Activated CD8-positive, alpha-beta memory T cell treated with anti-CD3 and anti-CD28 coated beads, Interleukin-2, amount 50 U/mL, for 24 hours (primary cell): ENCODE results near the gene ALG10.
A peak's percentile ranks its signal among the peaks of the same experiment; 100 is the strongest.
"Not testable (repeated sequence)": the region's sequence is repeated elsewhere in the genome, so short reads cannot be mapped to it uniquely, and the experiment has no call there.

ENCODE experiments used
- DNase-seq: peaks from one replicate; pipeline ENCODE4 v3.0.0-alpha.2; 2020; ENCODE audit errors: extremely low read depth

Gene ALG10

GRCh38 chr12:34022079-34022830, at the start of gene ALG10:
TSS of gene ALG10 (plus strand) at chr12:34022496. CDS start at chr12:34022600, 104 bp downstream.
- peak; percentile 94 for DNase-seq

GRCh38 chr12:33972884-33973283, 49.4 kb upstream of the ALG10 start:
- not testable (repeated sequence) for DNase-seq

- DNase-seq = no peak
Observed at GRCh38 chr12:33977887-33978286, 44.4 kb upstream of the ALG10 start.

- DNase-seq = no peak
Observed at GRCh38 chr12:33988197-33988805, 34.0 kb upstream of the ALG10 start.

- DNase-seq = no peak
Observed at GRCh38 chr12:33988913-33989312, 33.4 kb upstream of the ALG10 start.

- no peak for DNase-seq
Observed at GRCh38 chr12:33994857-33995808, 27.2 kb upstream of the ALG10 start.

- not testable (repeated sequence) for DNase-seq
Observed at GRCh38 chr12:34008835-34009234, 13.5 kb upstream of the ALG10 start.

GRCh38 chr12:34016361-34016760, 5.9 kb upstream of the ALG10 start:
- DNase-seq = no peak

- no peak for DNase-seq
Observed at GRCh38 chr12:34021071-34021470, 1.2 kb upstream of the ALG10 start.

- DNase-seq = not testable (repeated sequence)
Observed at GRCh38 chr12:34027661-34028060, 5.4 kb downstream of the ALG10 start.

- DNase-seq = no peak
Observed at GRCh38 chr12:34030591-34030990, 8.3 kb downstream of the ALG10 start.

- no peak for DNase-seq
Observed at GRCh38 chr12:34033628-34034296, 11.5 kb downstream of the ALG10 start.

- DNase-seq = not testable (repeated sequence)
Observed at GRCh38 chr12:34038357-34038756, 16.1 kb downstream of the ALG10 start.

- no peak for DNase-seq
Observed at GRCh38 chr12:34046570-34046969, 24.3 kb downstream of the ALG10 start.

GRCh38 chr12:34047855-34048254, 25.6 kb downstream of the ALG10 start:
- not testable (repeated sequence) for DNase-seq

- DNase-seq = no peak
Observed at GRCh38 chr12:34048714-34049113, 26.4 kb downstream of the ALG10 start.

- DNase-seq = no peak
Observed at GRCh38 chr12:34051486-34051885, 29.2 kb downstream of the ALG10 start.

- no peak for DNase-seq
Observed at GRCh38 chr12:34054938-34055337, 32.6 kb downstream of the ALG10 start.
